GM19397 (cell line): ENCODE results near the gene NDUFAF8.

Experiments used
- ATAC-seq: cut with Tn5 transposase; IDR thresholded peaks from one replicate; pipeline ENCODE4 v1.9.1; 2021; ENCODE audit warnings: mild to moderate bottlenecking, moderate library complexity; ENCODE audit not compliant: unreplicated experiment

The NDUFAF8 gene

GRCh38 chr17:81267390-81268067 lies 28.4 kb downstream of the NDUFAF8 start:
- ATAC-seq = no peak

GRCh38 chr17:81270279-81270678 lies 31.2 kb downstream of the NDUFAF8 start:
- no peak for ATAC-seq

- ATAC-seq = no peak
Observed at GRCh38 chr17:81271226-81271625, 32.1 kb downstream of the NDUFAF8 start.

GRCh38 chr17:81272616-81273015 lies 33.5 kb downstream of the NDUFAF8 start:
- no peak for ATAC-seq

GRCh38 chr17:81273698-81274470 lies 34.8 kb downstream of the NDUFAF8 start:
- ATAC-seq = no peak

GRCh38 chr17:81274471-81274855 lies 35.3 kb downstream of the NDUFAF8 start:
- ATAC-seq = no peak

- no peak for ATAC-seq
Observed at GRCh38 chr17:81276781-81277180, 37.7 kb downstream of the NDUFAF8 start.

GRCh38 chr17:81277421-81277820 lies 38.3 kb downstream of the NDUFAF8 start:
- ATAC-seq = no peak

- no peak for ATAC-seq
Observed at GRCh38 chr17:81277946-81278693, 39.0 kb downstream of the NDUFAF8 start.

- no peak for ATAC-seq
Observed at GRCh38 chr17:81278831-81279230, 39.7 kb downstream of the NDUFAF8 start.

- ATAC-seq = no peak
Observed at GRCh38 chr17:81279278-81280275, 40.5 kb downstream of the NDUFAF8 start.

- no peak for ATAC-seq
Observed at GRCh38 chr17:81280571-81280970, 41.5 kb downstream of the NDUFAF8 start.

- ATAC-seq = no peak
Observed at GRCh38 chr17:81282141-81282540, 43.0 kb downstream of the NDUFAF8 start.

GRCh38 chr17:81282876-81283275 lies 43.8 kb downstream of the NDUFAF8 start:
- no peak for ATAC-seq

- no peak for ATAC-seq
Observed at GRCh38 chr17:81285179-81285878, 46.2 kb downstream of the NDUFAF8 start.

GRCh38 chr17:81285894-81286293 lies 46.8 kb downstream of the NDUFAF8 start:
- ATAC-seq = no peak

GRCh38 chr17:81286491-81287145 lies 47.5 kb downstream of the NDUFAF8 start:
- ATAC-seq = no peak

- no peak for ATAC-seq
Observed at GRCh38 chr17:81287152-81287551, 48.0 kb downstream of the NDUFAF8 start.

- ATAC-seq = no peak
Observed at GRCh38 chr17:81287741-81288430, 48.8 kb downstream of the NDUFAF8 start.
